OCI-M1 (cell line): ENCODE results near the gene TK1.

Experiments
- DNase-seq: peaks from one replicate; lab custom pipeline; 2025; lab: John Stamatoyannopoulos, UW

Gene TK1

DNA sequence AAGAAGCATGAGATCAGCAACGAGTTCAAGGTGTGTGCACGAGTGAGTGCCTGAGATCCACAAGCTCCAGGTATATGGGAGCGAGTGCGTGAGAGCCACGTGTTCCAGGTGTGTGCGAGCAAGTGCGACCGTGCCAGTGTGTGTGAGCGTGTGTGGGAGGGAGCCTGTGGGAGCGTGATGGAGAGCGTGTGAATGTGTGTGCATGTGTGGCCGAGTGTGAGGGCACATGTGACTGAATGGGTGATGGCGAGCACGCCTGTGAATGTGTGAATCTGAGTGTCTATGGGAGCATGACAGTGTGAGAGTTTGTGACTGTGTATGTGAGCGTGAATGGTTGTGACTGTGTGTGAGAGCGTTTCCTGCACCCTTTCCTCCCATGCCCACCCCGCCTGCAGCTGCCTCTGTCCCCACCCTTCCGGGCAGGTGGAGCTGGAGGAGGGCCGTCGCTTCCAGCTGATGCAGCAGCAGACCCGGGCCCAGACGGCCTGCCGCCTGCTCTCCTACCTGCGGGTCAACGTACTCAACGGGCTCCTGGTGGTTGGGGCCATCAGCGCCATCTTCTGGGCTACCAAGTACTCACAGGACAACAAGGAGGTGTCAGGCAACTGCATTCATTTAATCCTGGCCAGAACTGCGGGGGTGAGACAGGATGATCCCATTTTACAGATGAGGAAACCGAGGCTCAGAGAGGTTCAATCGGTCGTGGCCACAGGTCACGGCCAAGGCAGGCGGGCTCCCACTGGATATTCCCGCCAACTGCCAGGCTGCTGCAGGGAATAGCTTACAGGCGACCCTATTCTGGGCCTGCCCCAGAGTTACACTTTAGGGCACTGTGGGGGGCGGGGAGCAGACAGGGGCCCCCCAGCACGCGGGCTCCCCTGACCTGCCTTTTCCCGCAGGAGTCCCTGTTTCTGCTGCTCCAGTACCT is 52.6 kb downstream of the TK1 start:
- DNase-seq, result peak; percentile 66

DNA sequence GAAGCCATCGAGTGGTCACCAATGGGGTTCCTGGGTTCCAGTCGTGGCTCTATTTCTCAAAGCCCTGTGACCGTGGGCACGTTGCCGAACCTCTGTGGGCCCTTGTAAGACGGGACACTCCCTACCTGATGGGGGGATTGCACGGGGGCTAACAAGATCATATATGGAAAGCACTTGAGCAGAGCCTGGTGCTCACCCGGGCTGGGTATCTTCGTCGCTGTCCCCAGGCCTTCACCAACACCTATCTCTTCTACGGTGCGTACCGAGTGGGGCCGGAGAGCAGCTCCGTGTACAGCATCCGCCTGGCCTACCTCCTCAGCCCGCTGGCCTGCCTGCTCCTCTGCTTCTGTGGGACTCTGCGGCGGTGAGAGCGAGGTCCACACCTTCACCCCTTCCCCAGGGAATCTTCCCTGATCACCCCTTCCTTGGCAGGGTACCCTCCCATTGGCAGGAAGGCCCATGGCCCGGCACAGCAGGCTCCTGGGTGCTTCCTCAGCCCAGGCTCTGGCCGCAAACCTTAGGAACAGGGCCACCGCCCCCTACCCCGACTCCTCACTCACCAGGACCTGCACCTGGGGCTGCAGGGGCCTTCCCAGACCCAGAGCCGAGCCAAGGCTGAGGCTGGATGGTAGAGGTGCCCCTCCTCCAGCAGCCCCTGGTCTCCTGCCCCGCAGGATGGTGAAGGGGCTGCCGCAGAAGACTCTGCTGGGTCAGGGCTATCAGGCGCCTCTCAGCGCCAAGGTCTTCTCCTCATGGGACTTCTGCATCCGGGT is 53.5 kb downstream of the TK1 start:
- DNase-seq, result no peak

DNA sequence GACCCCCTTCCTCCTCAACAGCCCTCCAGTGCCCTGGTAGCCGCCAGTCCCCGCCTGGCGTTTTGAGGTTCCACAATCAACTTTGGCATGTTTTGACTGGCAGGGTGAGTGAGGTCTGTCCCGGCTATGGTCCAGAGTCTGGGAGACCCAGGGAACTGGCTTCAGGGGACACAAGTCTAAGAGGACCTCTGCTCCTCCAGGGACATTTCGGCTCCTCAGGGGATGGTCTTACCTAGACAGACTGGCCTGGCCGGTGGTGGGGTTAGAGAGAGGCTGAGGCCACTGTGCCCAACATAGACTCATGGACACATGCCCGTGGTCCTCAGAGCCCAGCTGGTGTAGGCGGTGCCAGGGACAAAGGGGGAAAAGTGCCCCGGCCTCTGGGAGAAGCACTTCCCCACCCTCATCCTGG is 54.1 kb downstream of the TK1 start:
- DNase-seq, result no peak

DNA sequence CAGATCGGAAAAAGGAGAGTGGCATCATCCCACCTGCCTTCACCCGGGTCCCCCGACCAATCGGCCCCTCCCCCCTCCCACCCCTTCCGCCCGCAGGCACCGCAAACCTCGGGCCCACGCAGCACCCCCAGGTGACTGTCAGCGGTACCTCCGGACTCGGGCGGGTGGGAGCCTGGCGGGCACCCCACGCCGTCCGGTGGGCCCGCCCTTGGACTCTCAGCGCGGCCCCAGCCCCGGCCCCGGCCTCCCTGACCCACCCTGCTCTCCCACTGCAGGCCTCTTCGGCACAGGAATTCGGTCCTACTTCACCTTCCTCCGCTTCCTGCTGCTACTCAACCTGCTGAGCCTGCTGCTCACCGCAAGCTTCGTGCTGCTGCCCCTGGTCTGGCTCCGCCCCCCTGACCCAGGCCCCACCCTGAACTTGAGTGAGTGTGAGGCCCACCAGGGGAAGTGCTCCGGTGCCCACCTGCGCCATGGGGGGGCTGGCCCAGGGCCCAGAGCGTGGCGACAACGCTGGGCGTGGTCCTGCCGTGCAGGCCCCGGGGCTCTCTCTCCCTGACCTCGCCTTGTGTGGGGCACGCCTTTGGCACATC is 54.7 kb downstream of the TK1 start:
- no peak for DNase-seq

DNA sequence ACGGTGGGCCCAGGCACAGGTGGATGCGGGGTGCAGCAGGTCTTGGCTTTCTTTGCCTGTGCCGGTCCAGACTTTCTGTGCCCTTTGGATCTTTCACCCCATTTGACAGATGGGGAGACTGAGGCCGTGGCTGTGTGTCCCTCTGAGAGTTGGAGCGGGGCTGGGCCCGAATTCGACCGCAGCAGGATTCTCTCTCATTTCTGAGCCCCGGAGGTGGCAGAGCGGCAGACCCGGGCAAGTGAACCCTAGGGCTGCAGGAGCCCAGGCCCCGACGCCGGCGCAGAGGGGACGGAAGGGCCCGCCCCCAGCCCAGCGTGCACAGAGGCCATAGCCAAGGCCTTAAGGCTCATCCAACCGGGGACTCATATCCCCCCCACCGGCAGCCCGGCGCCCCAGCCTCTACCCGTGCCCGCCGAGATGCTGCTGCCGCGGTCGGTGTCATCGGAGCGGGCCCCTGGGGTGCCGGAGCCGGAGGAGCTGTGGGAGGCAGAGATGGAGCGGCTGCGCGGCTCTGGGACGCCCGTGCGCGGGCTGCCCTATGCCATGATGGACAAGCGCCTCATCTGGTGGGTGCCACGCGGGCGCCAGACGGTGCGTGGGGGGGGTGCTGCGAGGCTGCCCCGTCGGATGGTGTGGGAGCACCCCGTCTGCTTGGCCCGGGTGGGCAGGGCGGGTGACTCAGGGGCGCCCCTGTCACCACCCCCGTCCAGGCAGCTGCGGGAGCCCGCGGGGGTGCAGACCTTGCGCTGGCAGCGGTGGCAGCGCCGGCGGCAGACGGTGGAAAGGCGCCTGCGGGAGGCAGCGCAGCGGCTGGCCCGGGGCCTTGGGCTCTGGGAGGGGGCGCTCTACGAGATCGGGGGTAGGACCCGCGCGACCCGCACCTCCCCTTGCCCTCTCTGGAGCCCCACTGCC is 55.4 kb downstream of the TK1 start:
- no peak for DNase-seq

DNA sequence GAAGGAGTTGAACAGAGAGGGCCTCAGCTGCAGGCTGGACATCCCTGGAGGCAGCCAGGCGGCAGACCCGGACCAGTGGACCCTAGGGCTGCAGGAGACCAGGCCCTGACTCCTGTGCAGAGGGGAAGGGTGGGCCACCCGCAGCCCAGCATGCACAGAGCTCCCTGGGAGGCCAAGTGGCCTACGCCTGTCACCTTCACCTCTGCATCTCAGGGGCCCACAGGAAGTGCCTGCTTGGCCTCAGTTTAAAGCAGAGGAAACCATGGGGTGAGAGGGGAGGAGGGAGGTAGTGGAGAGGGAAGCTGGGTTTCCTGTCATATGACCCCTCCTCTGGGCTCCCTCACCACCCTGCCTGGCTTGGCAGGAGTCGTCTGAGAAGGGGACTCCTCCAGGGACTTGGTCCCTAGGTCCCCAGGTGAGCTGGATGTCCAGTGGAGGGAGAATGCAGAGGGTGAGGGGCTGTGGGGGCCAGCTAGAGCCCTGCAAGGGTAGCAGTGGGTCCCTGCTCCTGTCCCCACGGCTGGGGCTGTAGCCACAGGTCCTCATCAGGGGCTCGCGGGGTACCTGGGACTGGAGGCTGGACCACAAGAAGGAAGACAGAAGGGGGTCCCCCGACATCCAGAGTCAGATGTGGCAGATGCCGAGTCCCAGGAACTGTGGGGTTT is 56.3 kb downstream of the TK1 start, which contains the start of gene TMC8:
TSS of gene TMC8 (plus strand) at position 335 of the 665 bp plus-strand sequence. CDS start 818 bp downstream, outside the sequence.
- DNase-seq, result peak; percentile 38

DNA sequence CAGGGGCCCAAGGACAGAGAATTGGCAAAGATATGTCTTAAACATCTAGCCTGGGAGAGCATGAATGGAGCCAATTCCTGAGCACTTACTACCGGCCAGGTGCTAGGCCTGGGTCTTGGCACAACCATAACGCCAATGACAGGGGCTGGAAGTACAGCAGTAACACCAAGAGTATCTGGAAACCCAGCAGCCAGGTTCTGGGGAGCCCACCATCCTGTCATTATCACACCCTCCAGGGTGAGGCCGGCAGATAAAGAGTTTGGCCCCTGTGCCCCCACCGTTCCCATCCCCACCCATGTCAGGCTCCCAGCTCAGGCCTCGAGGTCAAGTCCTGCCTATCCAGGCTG is 56.8 kb downstream of the TK1 start:
- peak; percentile 23 for DNase-seq

DNA sequence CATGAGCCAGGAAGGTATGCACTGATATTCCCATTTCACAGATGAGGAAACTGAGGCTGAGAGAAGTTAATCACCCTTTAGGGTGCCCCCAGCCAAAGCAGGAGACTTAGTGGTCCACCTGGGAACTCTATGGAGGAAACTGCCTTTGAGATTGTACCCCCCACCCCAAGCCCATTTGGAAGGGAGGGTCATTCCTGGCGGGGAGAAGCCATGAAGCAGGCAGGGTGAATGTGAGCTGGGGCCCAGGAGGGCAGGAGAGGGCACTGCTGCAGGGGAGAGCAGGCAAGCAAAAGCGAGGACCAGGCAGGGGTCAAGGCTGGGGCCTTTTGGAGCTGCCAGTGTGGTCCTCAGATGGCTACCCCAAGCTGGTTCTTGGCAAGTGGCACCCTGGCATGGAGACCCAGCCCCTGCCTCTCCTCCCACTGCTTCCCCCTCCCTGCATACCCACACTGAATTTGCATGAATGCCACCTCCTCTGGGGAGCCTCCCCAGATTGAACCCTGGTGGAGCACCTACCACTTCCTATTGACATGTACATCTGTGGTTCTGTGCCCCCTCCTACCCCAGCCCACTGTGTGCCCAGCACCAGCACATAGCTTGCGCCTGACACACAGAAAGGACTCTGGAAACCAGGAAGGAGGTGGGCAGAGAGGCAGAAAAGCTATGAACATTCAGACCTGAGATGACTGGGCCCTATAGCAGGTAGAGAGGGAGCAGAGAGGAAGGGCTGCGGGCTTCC is 57.3 kb downstream of the TK1 start:
- no peak for DNase-seq

DNA sequence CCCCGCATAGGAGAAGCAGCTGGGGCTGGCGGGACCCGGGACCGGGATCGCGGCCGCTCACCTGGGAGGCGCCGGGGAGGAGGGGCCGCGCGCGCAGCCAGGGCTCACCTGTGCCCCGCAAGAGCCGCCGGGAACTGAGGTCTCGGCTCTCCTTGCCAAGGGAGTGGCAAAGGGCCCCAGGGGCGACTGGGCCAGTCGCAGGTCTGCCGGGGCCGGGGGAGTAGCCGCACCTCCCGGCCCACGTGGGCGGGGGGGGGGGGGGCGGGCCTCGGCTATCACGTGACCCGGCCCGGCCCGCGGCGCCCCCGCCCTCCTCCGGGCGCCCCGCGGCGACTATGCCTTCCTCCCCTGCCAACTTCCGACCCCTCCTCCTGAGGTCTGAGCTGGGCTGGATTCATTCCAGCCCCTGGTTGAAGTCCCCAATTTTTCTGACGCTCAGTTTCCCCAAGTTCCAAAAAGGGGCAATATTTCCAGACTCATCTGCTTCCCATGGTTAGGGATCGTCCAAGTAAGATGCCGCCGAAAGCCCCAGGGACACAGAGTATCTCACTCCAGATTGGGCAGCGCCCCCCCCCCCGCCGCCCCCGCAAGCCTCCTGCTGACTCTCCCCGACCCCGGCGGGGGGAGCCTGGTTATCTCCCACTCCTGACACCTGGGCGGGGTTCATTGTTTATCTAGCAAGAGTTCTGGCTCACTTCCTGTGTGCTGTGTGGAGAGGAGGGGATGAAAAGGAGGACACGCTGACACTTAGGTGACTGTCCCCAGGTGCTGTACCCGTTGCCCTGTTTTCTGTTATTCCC is 58.1 kb downstream of the TK1 start, which contains the start of gene TMC6:
TSS of gene TMC6 (minus strand) at position 205 of the 800 bp plus-strand sequence. CDS start 1,923 bp downstream, outside the sequence.
- DNase-seq, result peak; percentile 84

DNA sequence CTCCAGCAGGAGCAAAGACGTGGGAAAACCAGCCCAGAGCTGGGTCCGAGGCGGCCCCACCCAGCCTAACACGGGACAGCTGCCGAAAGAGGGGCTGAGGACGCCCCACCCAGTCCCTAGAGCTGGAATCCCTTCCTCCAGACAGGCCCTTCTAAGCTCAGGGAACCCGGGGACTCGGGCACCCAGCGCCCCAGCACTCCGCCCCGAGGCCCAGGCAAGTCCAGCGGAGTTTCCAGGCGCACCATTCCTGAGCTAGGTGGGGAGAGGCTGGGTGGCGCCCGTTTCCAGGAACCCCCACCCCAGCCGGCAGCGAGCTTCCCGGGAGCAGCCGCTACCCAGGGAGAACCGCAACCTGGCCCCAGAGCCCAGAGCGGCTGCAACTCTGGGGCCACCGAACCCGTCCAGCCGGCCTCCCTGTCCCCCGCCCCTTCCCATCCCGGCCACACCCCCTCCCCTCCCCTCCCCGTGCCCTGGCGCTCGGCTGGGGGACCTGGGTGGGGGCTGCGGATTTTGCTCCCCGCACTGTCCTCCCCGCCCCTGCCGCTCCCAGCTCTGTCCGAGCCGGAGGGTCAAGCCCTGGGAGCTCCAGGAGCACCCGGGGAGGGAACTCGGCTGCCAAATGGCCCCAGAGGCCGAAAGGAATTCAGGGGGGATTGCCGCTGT is 58.8 kb downstream of the TK1 start:
- DNase-seq, result peak; percentile 59

DNA sequence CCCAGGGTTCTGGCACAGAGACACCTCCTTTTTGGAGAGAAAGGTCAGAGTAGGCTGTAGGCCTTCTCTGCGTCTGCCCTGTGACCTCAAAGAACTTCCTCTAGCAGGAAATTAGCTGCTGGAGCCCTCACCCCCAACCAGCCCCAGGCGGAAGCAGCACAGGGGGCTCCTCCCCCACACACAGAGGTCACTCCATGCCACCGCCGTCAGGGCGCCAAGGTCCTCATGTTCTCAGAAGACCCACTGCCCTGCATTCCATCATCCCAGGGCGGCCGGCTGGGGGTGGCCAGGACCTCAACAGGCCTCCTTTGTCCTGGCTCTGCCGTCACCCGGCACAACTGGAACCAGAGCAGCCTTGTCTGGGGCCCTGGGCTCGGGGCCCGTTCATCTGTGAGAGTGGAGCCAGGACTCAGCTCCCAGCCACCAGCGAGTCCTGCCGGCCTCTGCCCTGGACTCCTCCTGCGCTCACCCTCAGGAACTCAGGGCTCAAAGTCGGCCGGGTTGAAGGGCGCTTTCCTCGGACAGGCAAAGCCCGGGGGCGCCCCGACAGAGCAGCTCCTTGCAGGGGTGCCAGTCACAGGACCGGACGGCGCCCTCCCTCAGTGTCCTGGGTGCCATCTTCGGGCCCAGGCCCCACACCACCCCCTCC is 59.5 kb downstream of the TK1 start:
- peak; percentile 86 for DNase-seq

DNA sequence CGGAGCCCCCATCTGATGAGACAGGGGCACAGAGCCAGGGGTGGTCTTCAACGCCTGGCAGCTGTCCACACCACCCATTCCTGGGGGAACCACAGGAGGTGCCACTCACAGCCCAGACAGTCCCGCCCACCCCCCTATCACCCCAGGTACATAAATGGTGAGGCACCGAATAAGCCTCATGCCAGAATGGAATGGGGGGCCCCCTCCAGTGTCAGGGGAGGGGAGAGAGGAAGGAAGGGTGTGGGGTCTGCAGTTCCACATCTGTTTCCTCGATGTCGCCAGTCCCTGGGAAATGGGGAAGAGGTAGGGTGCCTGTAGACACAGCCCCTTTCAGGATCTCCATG is 60.0 kb downstream of the TK1 start:
- no peak for DNase-seq

DNA sequence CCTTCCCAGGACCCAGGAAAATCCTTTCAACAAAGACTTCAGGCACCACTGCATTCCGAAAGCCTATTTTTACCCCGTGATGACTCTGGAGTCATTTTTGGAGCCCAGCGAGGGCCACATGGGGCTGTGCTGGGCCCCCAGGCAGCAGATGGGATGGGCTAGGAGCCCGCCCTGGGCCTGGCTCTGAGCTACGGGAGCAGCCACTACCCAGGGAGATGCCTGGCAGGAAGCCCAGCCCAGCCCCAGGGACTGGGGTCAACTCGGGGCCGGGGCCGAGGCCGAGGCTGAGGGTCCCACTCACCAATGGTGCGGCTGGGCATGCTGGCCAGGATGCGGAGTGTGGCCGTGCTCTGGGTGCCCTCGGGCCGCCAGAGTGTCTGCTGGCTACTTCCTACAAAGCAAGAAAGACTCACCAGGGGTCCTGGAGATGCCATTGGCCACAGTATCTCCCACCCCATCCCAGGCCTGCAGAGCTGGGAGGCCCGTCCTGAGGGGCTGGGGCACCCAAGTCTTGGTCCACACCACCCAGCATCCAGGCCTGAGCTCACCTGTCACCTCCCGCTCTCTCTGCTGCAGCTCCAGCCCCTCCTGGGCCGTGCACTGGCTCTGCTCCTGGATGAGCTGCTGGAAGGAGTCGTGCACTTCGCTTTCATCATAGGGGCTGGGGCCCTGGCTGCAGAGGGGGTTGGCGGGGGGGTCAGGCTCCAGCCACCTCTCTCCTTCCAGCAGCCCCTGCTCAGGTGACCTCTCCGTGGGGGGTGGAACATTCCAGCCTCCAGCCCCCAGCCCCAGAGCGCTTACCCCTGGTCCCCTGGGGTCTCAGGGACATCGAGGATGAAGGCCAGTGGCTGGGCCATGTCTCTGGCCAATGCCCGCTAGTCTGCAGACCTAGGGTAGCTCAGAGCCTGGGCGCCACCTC is 60.6 kb downstream of the TK1 start:
- no peak for DNase-seq

DNA sequence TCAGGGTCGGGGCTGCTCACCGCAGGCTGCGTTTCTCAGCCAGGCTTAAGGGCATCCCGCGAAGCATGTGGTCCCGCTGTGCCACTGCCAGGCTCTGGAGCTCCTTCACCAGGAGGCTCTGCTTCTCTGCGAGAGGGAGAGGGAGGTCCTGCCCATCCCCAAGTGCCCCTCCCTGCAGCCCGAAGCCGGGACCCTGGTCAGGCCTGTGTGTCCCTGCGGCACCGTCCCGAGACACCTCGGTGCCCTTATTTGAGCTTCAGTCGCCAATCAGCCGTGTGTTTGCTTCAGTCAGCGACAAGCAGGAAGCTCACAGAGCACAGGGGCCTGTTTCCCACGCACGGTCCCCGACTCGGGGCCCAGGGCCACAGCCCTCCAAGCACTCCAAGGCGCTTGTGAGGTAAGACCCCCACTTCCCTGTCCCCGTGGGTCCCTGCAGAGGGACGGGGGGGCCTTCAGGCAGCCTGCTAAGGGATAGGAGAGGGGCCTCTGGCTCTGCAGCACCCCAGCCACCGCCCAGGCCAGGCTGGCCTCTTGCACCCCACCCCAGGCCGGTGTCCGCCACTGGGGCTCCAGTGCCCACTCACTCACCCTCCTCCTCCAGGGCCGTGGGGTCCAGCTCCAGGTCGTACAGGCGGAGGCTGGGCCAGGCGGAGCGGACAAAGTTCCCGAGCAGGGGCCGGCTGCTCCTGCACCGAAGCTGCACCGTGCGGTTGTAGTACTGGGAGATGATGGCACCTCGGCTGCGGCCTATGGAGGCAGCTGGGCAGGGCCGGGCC is 61.5 kb downstream of the TK1 start:
- DNase-seq, result no peak

DNA sequence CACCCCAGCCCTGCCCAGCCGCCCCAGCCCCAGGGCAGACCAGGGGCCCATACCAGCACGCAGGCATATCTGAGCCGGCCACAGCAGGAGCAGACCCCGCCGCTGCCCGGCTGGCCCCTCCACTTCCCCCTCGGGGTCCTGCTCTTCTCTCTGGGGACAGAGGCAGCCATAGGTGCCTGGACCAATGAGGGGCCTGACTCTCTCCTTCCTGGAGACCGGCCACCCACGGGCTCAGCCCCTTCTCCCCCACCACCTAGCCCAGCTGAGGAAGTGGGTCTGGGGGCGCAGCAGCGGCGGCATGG is 62.1 kb downstream of the TK1 start:
- no peak for DNase-seq
